Measurements from ENCODE around the gene DAB1. TPM values are rescaled to one million over a fixed set of nuclear protein-coding genes. Genes with fewer than 3 reads are reported as not detected.

DAB1 gene
- total and polyA plus RNA-seq, 10 of the 15 experiments (the other 5 are each of a cell fraction or from before 2014, with no cell fraction given): 0.02 to 0.10 (median 0.03) TPM; not detected in 5

- H3K4me1 ChIP-seq (ENCODE audit: control insufficient read depth, insufficient read depth, low read length): no peaks in the 10 kb centered on the region
- no peak for FAIRE-seq
- no peak for TF ChIP-seq FOS (IDR thresholded peaks at IDR 0.05; ENCODE audit: borderline replicate concordance, extremely low read depth, insufficient read length)
- in situ Hi-C loops (cut with MboI) (no loop called here), intact Hi-C loops (cut with micrococcal nuclease; ENCODE audit: unreplicated experiment) (no loop called here)
- no peaks in the 10 kb centered on the region for H3K9me3 ChIP-seq (replicated peaks; ENCODE audit: control insufficient read depth, insufficient read depth, low read length)
- H3K4me2 ChIP-seq (ENCODE audit: control insufficient read depth, insufficient read depth): no peak overlapping the region
- WGBS (ENCODE audit: insufficient coverage, insufficient replicate concordance, low lambda C conversion rate, missing lambda C conversion rate): 72% methylated on average over 1 of the region's 1 CpG
- POLR2A ChIA-PET: no interaction called here
- no peak overlapping the region for H3K4me3 ChIP-seq
- no peaks in the 10 kb centered on the region for H3K36me3 ChIP-seq (ENCODE audit: control insufficient read depth in 2 of 2, insufficient read depth in 2 of 2, low read length in 1 of 2)
- H2AFZ ChIP-seq (ENCODE audit: control insufficient read depth, low read depth, low read length): no peak overlapping the region
- CTCF ChIA-PET: no interaction called here
- SMC1A ChIA-PET (ENCODE audit: uncharacterized antibody, unreplicated experiment): interaction anchor here (1.3 kb wide), 1 partner anchor 274 kb away, joined by 3 read pairs; no protein-coding TSS in a partner anchor
- RAD21 ChIA-PET (ENCODE audit: unreplicated experiment): no interaction called here
- ATAC-seq: no peak
- H4K20me1 ChIP-seq (ENCODE audit: control insufficient read depth, insufficient read depth): no peaks in the 10 kb centered on the region
- no peak for DNase-seq (ENCODE audit: low read depth, low spot score)
- no peak overlapping the region for H3K27ac ChIP-seq (ENCODE audit: control insufficient read depth, insufficient read depth)
- BruUV-seq (replicated peaks): no TSS peak
- no peaks in the 10 kb centered on the region; a peak in 1 of 4 replicates for H3K27me3 ChIP-seq (replicated peaks in 1 of 2; ENCODE audit: control insufficient read depth in 2 of 2, insufficient read depth in 2 of 2, low read length in 1 of 2)
- no peaks in the 10 kb centered on the region for H3K79me2 ChIP-seq (ENCODE audit: control insufficient read depth, insufficient read depth, low read length)
- H3K9ac ChIP-seq (ENCODE audit: control insufficient read depth, insufficient read depth, low read length): no peak overlapping the region
Observed at GRCh38 chr1:57101209-57101608, 322.7 kb downstream of the DAB1 start.

- in situ Hi-C loops (cut with MboI): no loop called here
- no peak for FAIRE-seq
- POLR2A ChIA-PET: no interaction called here
Observed at GRCh38 chr1:57094749-57095148, 329.1 kb downstream of the DAB1 start.

More at GRCh38 chr1:57094749-57095148, 329.1 kb downstream of the DAB1 start:
- intact Hi-C loops (cut with micrococcal nuclease; ENCODE audit: unreplicated experiment): no loop called here
- ATAC-seq (peak; percentile 28; the same call in 2 of the 3 replicates), DNase-seq (ENCODE audit: low read depth, low spot score) (no peak)
- no peaks in the 10 kb centered on the region for H3K4me1 ChIP-seq (ENCODE audit: control insufficient read depth, insufficient read depth, low read length)
- TF ChIP-seq MEF2A (IDR thresholded peaks at IDR 0.05; ENCODE audit: insufficient read depth, low read depth, low read length) (no peak), ZNF592 (IDR thresholded peaks at IDR 0.05) (no peak), TCF7 (IDR thresholded peaks at IDR 0.05; ENCODE audit: borderline replicate concordance) (no peak), NR2C1 (IDR thresholded peaks at IDR 0.05) (no peak), SMARCA5 (IDR thresholded peaks at IDR 0.05) (no peak), LARP7 (IDR thresholded peaks at IDR 0.05) (no peak), BMI1 (IDR thresholded peaks at IDR 0.05; ENCODE audit: borderline replicate concordance) (no peak)
- BruUV-seq (replicated peaks): no TSS peak
- H3K36me3 ChIP-seq (ENCODE audit: control insufficient read depth in 2 of 2, insufficient read depth in 2 of 2, low read length in 1 of 2): no peaks in the 10 kb centered on the region
- H3K9ac ChIP-seq (ENCODE audit: control insufficient read depth, insufficient read depth, low read length): no peak overlapping the region
- no peak overlapping the region for H3K27ac ChIP-seq (ENCODE audit: control insufficient read depth, insufficient read depth)
- SMC1A ChIA-PET (ENCODE audit: uncharacterized antibody, unreplicated experiment): no interaction called here
- H3K4me3 ChIP-seq: no peak overlapping the region
- H3K27me3 ChIP-seq (replicated peaks in 1 of 2; ENCODE audit: control insufficient read depth in 2 of 2, insufficient read depth in 2 of 2, low read length in 1 of 2): no peaks in the 10 kb centered on the region
- RAD21 ChIA-PET (ENCODE audit: unreplicated experiment): no interaction called here
- no peak overlapping the region for H3K4me2 ChIP-seq (ENCODE audit: control insufficient read depth, insufficient read depth)
- WGBS (ENCODE audit: insufficient coverage, insufficient replicate concordance, low lambda C conversion rate, missing lambda C conversion rate): 5% methylated on average over 2 of the region's 2 CpGs
- H2AFZ ChIP-seq (ENCODE audit: control insufficient read depth, low read depth, low read length): no peak overlapping the region
- CTCF ChIA-PET: no interaction called here
- H3K9me3 ChIP-seq (replicated peaks; ENCODE audit: control insufficient read depth, insufficient read depth, low read length): no peaks in the 10 kb centered on the region
- no peaks in the 10 kb centered on the region for H4K20me1 ChIP-seq (ENCODE audit: control insufficient read depth, insufficient read depth)
- H3K79me2 ChIP-seq (ENCODE audit: control insufficient read depth, insufficient read depth, low read length): no peaks in the 10 kb centered on the region
